ENCODE measurements around the gene ITGBL1. TPM values are rescaled to one million over a fixed set of nuclear protein-coding genes. Genes with fewer than 3 reads are reported as not detected.

ITGBL1 gene
- polyA plus RNA-seq, 3 donors = 0.36 to 1.3 (median 0.64) TPM

- DNase-seq (ENCODE audit: extremely low read depth in 1 of 11, low read depth in 9 of 11, low spot score in 4 of 11) = peak in 7 of 11 donors; percentile 5 to 52 (median 31)
These were observed 197.1 kb downstream of the ITGBL1 start for GRCh38 chr13:101649488-101650126.

DNA sequence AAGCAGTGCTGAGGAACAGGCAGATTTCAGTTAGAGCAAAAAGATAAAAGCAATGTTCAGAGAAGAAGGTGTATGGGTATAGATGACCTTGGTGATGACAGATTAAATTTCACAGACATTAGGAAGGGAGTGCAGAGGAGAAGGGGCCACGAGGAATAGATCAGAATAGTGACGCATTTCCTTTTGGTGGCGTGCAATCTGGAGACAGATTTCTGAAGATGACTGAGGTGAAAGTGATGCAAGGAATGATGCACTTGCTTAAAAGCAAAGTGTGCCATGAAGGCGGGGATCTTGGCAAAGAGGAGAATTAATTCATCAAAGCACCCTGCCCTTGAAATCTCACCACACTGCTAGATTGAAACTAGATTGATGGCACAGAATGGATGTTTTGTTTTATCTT, 202.4 kb downstream of the ITGBL1 start:
- DNase-seq (ENCODE audit: extremely low read depth in 1 of 11, low read depth in 9 of 11, low spot score in 4 of 11) = no peak

- DNase-seq (ENCODE audit: extremely low read depth in 1 of 11, low read depth in 9 of 11, low spot score in 4 of 11) = no peak
These were observed 203.0 kb downstream of the ITGBL1 start for GRCh38 chr13:101655435-101655834.

- no peak for DNase-seq (ENCODE audit: extremely low read depth in 1 of 11, low read depth in 9 of 11, low spot score in 4 of 11)
These were observed 208.2 kb downstream of the ITGBL1 start for GRCh38 chr13:101660711-101661110.

DNA sequence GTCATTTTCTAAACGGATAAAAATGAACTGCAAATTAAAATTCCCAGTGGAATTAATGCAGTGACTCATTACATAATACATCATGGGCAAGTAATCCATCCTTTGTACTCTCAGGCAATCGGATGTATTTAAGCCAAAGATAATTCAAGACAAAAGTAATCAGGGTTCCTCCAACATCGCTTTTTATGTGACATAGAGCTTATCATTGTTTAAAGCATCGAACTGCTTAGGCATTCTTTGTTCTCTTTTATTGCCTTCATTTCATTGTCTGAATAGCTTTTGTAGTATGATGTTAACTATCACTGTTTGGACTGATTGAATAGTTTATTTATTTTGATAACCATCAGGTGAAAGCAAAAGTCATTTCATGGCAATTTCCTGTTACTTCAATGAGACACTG, 209.4 kb downstream of the ITGBL1 start:
- no peak for DNase-seq (ENCODE audit: extremely low read depth in 1 of 11, low read depth in 9 of 11, low spot score in 4 of 11)

DNA sequence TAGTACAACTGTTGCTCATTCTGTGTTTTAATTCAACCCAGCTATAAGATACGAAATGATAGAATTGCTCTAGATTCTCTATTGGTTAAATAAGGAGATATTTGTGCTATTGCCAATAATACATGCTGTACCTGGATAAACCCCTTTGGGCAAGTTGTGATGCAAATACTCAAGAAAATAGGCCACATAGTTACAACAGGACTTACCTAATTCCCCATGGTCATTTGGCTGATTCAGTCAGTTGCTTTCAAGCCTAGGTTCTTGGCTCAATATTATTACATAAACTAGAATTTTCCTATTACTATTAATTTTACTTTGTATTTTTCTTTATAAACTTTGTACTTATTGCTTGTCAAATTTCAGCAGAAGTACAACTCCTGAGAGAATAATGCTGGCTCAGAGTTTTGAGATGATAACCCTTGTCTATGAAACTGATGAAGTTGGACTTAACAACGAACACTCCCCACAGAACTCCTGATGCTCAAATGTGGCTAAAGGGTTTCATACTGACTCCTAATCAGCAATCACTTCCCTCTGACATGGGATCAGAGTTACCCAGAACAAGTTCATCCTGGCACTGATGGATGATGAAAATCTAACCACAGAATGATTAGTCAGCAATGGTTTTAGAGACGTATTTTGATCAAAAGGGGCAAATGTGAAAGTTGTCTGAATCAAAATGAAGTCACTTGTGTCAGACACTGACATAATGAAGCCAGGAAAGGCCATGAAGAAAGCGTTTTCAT, 221.1 kb downstream of the ITGBL1 start:
- DNase-seq (ENCODE audit: extremely low read depth in 1 of 11, low read depth in 9 of 11, low spot score in 4 of 11) = no peak

GRCh38 chr13:101681834-101682233, 229.4 kb downstream of the ITGBL1 start:
- no peak for DNase-seq (ENCODE audit: extremely low read depth in 1 of 11, low read depth in 9 of 11, low spot score in 4 of 11)

DNA sequence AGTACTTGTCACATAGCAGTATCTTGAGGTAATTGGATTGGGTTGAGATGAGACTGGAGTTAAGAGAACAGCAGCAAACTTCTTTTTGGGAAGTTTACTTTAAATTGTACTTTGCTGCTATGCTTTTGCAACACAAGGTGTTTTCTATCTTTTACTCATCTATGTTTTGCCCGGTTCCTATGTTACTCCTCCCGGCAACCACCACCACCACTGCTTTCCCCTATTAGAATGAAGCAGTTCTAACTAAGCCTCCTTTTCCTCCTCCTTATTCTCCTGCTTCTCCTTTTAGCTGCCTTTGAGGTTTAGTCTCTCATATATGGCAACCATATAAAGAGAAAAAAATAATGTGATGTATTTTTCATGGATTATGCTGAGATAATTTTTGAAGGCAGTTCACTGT, 233.5 kb downstream of the ITGBL1 start:
- DNase-seq (ENCODE audit: extremely low read depth in 1 of 11, low read depth in 9 of 11, low spot score in 4 of 11) = no peak

GRCh38 chr13:101690871-101691270, 238.4 kb downstream of the ITGBL1 start:
- no peak for DNase-seq (ENCODE audit: extremely low read depth in 1 of 11, low read depth in 9 of 11, low spot score in 4 of 11)

DNA sequence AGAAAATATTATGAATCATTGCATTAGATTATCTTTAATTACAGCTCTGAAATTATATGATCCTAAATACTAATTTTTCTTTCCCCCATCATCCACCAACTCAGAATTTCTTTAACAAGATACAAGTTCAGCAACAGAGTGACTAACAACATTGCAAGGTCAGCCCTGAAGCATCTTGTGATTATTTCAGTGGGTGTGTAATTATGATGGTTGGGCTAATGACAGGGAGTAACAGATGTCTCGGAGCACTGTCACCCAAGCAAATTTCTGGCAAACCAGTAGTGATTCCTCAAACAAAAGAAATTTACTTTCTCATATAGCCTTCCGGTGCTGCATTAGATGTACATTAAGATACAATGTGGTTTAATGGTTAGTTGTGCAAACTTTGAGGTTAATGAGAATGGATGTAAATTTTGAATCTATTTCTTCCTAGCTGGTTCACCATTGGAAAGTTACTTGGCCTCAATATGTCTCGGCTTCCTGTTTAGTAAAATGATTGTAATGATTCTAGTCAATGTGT, 238.9 kb downstream of the ITGBL1 start:
- no peak for DNase-seq (ENCODE audit: extremely low read depth in 1 of 11, low read depth in 9 of 11, low spot score in 4 of 11)

GRCh38 chr13:101695870-101696516, 243.5 kb downstream of the ITGBL1 start:
- no peak for DNase-seq (ENCODE audit: extremely low read depth in 1 of 11, low read depth in 9 of 11, low spot score in 4 of 11)

DNA sequence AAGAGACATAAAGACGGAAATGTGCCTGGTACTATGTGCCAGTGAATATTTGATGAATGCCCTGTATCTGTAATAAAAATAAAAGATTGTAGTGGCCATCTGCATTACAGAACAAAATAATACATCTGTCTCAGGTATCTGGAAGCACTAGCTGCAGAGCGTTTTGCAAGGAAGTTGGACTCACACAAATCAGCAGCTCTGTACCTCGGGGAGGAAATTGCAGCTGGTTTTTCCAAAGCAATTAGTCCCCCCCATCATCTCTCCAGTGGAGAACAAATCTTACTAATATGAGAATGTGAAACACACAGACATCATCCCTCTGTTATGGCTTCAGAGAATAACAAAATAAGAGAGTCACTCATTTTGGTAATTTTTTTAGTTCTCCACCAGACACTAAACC, 245.3 kb downstream of the ITGBL1 start:
- no peak for DNase-seq (ENCODE audit: extremely low read depth in 1 of 11, low read depth in 9 of 11, low spot score in 4 of 11)

GRCh38 chr13:101698400-101698799, 245.9 kb downstream of the ITGBL1 start:
- no peak for DNase-seq (ENCODE audit: extremely low read depth in 1 of 11, low read depth in 9 of 11, low spot score in 4 of 11)

GRCh38 chr13:101700598-101700997, 248.1 kb downstream of the ITGBL1 start:
- no peak for DNase-seq (ENCODE audit: extremely low read depth in 1 of 11, low read depth in 9 of 11, low spot score in 4 of 11)

GRCh38 chr13:101703081-101703480, 250.6 kb downstream of the ITGBL1 start:
- DNase-seq (ENCODE audit: extremely low read depth in 1 of 11, low read depth in 9 of 11, low spot score in 4 of 11) = no peak

DNA sequence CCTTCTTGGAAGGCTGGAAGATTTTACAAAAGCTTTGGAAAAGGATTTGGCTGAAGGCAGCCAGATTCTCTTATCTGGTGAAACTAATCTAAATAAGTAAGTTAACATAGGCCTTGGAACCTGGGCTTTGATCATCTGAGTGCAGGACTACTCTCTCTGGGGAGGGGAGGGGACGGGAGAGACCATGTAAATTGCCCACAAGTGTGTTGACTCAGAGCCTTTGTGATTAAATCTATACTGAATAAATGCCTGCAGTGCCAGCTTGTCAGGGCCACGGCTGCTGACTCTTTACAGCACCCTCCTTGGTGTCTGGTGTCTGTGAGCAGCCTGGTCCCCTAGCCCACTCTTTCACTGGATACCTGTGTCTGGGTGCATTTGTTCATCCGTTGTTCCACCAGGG, 251.4 kb downstream of the ITGBL1 start:
- no peak for DNase-seq (ENCODE audit: extremely low read depth in 1 of 11, low read depth in 9 of 11, low spot score in 4 of 11)

GRCh38 chr13:101706651-101707050, 254.2 kb downstream of the ITGBL1 start:
- DNase-seq (ENCODE audit: extremely low read depth in 1 of 11, low read depth in 9 of 11, low spot score in 4 of 11) = no peak

- DNase-seq (ENCODE audit: extremely low read depth in 1 of 11, low read depth in 9 of 11, low spot score in 4 of 11) = no peak
These were observed 255.2 kb downstream of the ITGBL1 start for GRCh38 chr13:101707659-101708058.

DNA sequence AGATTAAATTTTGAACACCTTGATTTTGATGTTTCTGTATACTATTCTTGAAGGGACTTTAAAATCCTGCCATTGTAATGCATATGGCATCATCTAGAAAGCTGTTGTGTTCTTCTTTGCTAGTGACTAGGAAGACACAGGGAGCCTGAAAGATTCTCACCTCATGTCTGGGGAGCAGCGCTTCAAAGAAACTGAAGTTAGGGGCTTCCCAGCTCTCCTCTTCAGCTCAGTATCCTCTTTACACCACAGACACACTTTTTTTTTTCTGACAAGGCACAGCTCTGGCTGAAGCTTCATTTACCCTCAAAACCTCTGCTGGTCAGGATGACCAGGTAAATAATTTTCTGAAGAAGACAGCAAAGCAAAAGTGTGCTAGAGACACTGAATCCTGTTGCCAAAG, 255.6 kb downstream of the ITGBL1 start:
- DNase-seq (ENCODE audit: extremely low read depth in 1 of 11, low read depth in 9 of 11, low spot score in 4 of 11) = no peak

DNA sequence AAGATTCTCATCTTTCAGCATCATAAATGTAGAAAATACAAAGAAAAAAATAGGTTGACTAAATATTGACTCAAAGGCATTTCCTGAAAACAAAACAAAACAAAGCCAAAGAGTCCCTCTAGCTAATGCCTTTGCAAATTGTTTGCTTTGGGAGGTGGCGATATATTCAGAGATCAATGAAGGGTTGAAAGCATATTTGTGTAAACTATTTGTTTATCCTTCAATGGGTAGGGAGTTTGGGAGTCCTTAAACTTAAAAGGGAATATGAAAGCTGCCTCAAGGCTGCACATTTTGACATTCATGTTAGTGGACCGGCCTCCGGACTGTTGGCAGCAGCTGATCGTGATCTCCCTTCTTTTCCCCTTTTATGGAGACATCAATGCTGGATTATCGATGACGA, 257.5 kb downstream of the ITGBL1 start:
- DNase-seq (ENCODE audit: extremely low read depth in 1 of 11, low read depth in 9 of 11, low spot score in 4 of 11) = no peak

Measured in renal cortex interstitium (tissue), 11 donors.